ENCODE data around the gene PDGFRB.

GRCh38 chr5:150073677-150074076 lies 82.0 kb downstream of the PDGFRB start:
- no peak for TF ChIP-seq ZFP1 (CRISPR knock-in tag; IDR thresholded peaks at IDR 0.05)
- TF ChIP-seq ESRRA (IDR thresholded peaks at IDR 0.05; ENCODE audit: borderline replicate concordance, low read depth), result no peak
- no peak for TF ChIP-seq ZNF12 (CRISPR knock-in tag; IDR thresholded peaks at IDR 0.05)
- TF ChIP-seq, protein P1, sequence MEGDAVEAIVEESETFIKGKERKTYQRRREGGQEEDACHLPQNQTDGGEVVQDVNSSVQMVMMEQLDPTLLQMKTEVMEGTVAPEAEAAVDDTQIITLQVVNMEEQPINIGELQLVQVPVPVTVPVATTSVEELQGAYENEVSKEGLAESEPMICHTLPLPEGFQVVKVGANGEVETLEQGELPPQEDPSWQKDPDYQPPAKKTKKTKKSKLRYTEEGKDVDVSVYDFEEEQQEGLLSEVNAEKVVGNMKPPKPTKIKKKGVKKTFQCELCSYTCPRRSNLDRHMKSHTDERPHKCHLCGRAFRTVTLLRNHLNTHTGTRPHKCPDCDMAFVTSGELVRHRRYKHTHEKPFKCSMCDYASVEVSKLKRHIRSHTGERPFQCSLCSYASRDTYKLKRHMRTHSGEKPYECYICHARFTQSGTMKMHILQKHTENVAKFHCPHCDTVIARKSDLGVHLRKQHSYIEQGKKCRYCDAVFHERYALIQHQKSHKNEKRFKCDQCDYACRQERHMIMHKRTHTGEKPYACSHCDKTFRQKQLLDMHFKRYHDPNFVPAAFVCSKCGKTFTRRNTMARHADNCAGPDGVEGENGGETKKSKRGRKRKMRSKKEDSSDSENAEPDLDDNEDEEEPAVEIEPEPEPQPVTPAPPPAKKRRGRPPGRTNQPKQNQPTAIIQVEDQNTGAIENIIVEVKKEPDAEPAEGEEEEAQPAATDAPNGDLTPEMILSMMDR (IDR thresholded peaks at IDR 0.05 in 2 of 3, conservative IDR thresholded peaks at IDR 0.05 in 1 of 3; ENCODE audit: insufficient read depth in 2 of 3, low read depth in 1 of 3, low read length in 3 of 3), result no peak
